Glutamatergic neuron (in vitro differentiated cells): ENCODE measurements around the gene NTM. TPM values are rescaled to one million over a fixed set of nuclear protein-coding genes. Genes with fewer than 3 reads are reported as not detected.

Source experiments
- DNase-seq: peaks from one replicate; pipeline ENCODE4 v3.0.0; 2022
- H3K27ac Mint-ChIP-seq: one replicate; pipeline ENCODE4 v1.8.0; 2020; ENCODE audit warnings: mild to moderate bottlenecking, mixed read lengths, inconsistent platforms; ENCODE audit not compliant: unreplicated experiment
- H3K27me3 Mint-ChIP-seq: one replicate; pipeline ENCODE4 v1.8.0; 2020; ENCODE audit warnings: mild to moderate bottlenecking, moderate library complexity, mixed read lengths, inconsistent platforms; ENCODE audit not compliant: unreplicated experiment
- H3K36me3 Mint-ChIP-seq: one replicate; pipeline ENCODE4 v1.8.0; 2020; ENCODE audit warnings: mild to moderate bottlenecking, mixed read lengths, inconsistent platforms; ENCODE audit not compliant: unreplicated experiment
- H3K4me1 Mint-ChIP-seq: one replicate; pipeline ENCODE4 v1.8.0; 2020; ENCODE audit warnings: mild to moderate bottlenecking, low read depth, mixed read lengths, inconsistent platforms; ENCODE audit not compliant: unreplicated experiment
- H3K4me3 Mint-ChIP-seq: one replicate; pipeline ENCODE4 v1.8.0; 2020; ENCODE audit warnings: mild to moderate bottlenecking, mixed read lengths, inconsistent platforms; ENCODE audit not compliant: unreplicated experiment
- H3K9me3 Mint-ChIP-seq: one replicate; pipeline ENCODE4 v1.8.0; 2020; ENCODE audit warnings: mild to moderate bottlenecking, moderate library complexity, mixed read lengths, inconsistent platforms; ENCODE audit not compliant: unreplicated experiment
- CTCF ChIP-seq: fragments of 200-600 bp; sonication (generic); IDR thresholded peaks from one replicate; pipeline ENCODE4 v1.5.0; 2021; ENCODE audit not compliant: partially characterized antibody, unreplicated experiment
- total RNA-seq: library from RNA; stranded (reverse); fragmentation: NEBNext Ultra II Directional; extraction: Animal tissue kit (Norgen Biotek cat#: 25700); gene quantifications from one replicate; pipeline ENCODE4 v1.2.1, GENCODE V29; 2021; ENCODE audit not compliant: unreplicated experiment

NTM gene
- total RNA-seq, 1 donor from 2014 or later: 1.2 TPM

GRCh38 chr11:131601586-131601985 lies 231.2 kb downstream of the NTM start:
- no peak for TF ChIP-seq CTCF
- Mint-ChIP-seq H3K36me3 (no peaks in the 10 kb centered on the region), H3K4me1 (peaks cover 2% of the 10 kb centered on the region)

GRCh38 chr11:131602431-131602830 lies 232.0 kb downstream of the NTM start:
- no peak for DNase-seq
- Mint-ChIP-seq H3K4me1 (peaks cover 2% of the 10 kb centered on the region), H3K36me3 (no peaks in the 10 kb centered on the region), H3K27ac (no peak overlapping the region), H3K9me3 (no peaks in the 10 kb centered on the region), H3K27me3 (no peaks in the 10 kb centered on the region), H3K4me3 (no peak overlapping the region)
- TF ChIP-seq CTCF: no peak

More at GRCh38 chr11:131601586-131601985, 231.2 kb downstream of the NTM start:
- H3K9me3 Mint-ChIP-seq: no peaks in the 10 kb centered on the region
- H3K27ac Mint-ChIP-seq: no peak overlapping the region
- no peaks in the 10 kb centered on the region for H3K27me3 Mint-ChIP-seq
- H3K4me3 Mint-ChIP-seq: no peak overlapping the region
- no peak for DNase-seq

GRCh38 chr11:131606811-131607335 lies 236.5 kb downstream of the NTM start:
- TF ChIP-seq CTCF: no peak
- no peak for DNase-seq
- Mint-ChIP-seq H3K4me3 (no peak overlapping the region), H3K27ac (no peak overlapping the region), H3K27me3 (no peaks in the 10 kb centered on the region), H3K9me3 (peaks cover 2% of the 10 kb centered on the region), H3K36me3 (no peaks in the 10 kb centered on the region), H3K4me1 (peaks cover 2% of the 10 kb centered on the region)

- TF ChIP-seq CTCF: no peak
- DNase-seq: no peak
- no peak overlapping the region for H3K4me3 Mint-ChIP-seq
- H3K36me3 Mint-ChIP-seq: no peaks in the 10 kb centered on the region
- H3K4me1 Mint-ChIP-seq: peaks cover 4% of the 10 kb centered on the region
- no peak overlapping the region for H3K27ac Mint-ChIP-seq
- peaks cover 2% of the 10 kb centered on the region for H3K9me3 Mint-ChIP-seq
- no peaks in the 10 kb centered on the region for H3K27me3 Mint-ChIP-seq
Observed at GRCh38 chr11:131609337-131609736, 238.9 kb downstream of the NTM start.

GRCh38 chr11:131609921-131610320 lies 239.5 kb downstream of the NTM start:
- Mint-ChIP-seq H3K4me3 (no peak overlapping the region), H3K9me3 (peaks cover 4% of the 10 kb centered on the region), H3K4me1 (peaks cover 4% of the 10 kb centered on the region), H3K27ac (no peak overlapping the region), H3K36me3 (no peaks in the 10 kb centered on the region), H3K27me3 (no peaks in the 10 kb centered on the region)
- no peak for TF ChIP-seq CTCF
- DNase-seq: no peak
